Measurements from ENCODE around the gene HNRNPC. TPM values are rescaled to one million over a fixed set of nuclear protein-coding genes. Genes with fewer than 3 reads are reported as not detected.

The HNRNPC gene
- polyA plus RNA-seq, 1 donor from 2014 or later: 1,176 TPM

DNA sequence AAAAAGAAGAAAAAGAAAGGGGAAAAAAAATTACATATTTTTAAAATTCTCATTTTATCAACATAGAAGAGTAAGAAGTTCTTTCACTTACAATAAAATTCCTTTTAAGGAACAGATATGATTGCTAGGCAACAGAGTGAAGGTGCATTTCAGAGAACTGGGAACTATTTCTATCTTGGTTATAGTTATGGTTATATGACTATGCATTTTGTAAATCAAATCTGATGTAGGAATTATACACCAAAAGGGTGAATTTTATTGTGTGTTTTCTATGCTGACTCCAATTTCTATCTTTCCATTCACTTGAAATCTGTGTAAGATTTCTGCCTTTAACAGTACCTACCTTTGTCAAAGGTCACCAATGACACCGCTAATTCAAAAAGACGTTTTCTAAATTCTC is 50.1 kb downstream of the HNRNPC start:
- H3K27me3 ChIP-seq (ENCODE audit: insufficient read depth, low read depth, low read length): no peaks in the 10 kb centered on the region
- H3K36me3 ChIP-seq (ENCODE audit: insufficient read depth, low read length): peaks cover 15% of the 10 kb centered on the region
- no peak overlapping the region for H2AFZ ChIP-seq (ENCODE audit: low read depth, low read length)
- no peaks in the 10 kb centered on the region for H3K9me2 ChIP-seq (ENCODE audit: insufficient read depth, low read length)
- H3K9ac ChIP-seq (ENCODE audit: low read length): no peak overlapping the region
- H3K27ac ChIP-seq (ENCODE audit: low read length): no peak overlapping the region
- peaks cover 81% of the 10 kb centered on the region for H3K79me2 ChIP-seq (replicated peaks; ENCODE audit: insufficient read depth, low read length)
- TF ChIP-seq, protein P1, sequence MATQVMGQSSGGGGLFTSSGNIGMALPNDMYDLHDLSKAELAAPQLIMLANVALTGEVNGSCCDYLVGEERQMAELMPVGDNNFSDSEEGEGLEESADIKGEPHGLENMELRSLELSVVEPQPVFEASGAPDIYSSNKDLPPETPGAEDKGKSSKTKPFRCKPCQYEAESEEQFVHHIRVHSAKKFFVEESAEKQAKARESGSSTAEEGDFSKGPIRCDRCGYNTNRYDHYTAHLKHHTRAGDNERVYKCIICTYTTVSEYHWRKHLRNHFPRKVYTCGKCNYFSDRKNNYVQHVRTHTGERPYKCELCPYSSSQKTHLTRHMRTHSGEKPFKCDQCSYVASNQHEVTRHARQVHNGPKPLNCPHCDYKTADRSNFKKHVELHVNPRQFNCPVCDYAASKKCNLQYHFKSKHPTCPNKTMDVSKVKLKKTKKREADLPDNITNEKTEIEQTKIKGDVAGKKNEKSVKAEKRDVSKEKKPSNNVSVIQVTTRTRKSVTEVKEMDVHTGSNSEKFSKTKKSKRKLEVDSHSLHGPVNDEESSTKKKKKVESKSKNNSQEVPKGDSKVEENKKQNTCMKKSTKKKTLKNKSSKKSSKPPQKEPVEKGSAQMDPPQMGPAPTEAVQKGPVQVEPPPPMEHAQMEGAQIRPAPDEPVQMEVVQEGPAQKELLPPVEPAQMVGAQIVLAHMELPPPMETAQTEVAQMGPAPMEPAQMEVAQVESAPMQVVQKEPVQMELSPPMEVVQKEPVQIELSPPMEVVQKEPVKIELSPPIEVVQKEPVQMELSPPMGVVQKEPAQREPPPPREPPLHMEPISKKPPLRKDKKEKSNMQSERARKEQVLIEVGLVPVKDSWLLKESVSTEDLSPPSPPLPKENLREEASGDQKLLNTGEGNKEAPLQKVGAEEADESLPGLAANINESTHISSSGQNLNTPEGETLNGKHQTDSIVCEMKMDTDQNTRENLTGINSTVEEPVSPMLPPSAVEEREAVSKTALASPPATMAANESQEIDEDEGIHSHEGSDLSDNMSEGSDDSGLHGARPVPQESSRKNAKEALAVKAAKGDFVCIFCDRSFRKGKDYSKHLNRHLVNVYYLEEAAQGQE (IDR thresholded peaks at IDR 0.05; ENCODE audit: borderline replicate concordance): no peak
- TF ChIP-seq RAD21 (conservative IDR thresholded peaks at IDR 0.05) (no peak), TAF1 (IDR thresholded peaks at IDR 0.05; ENCODE audit: low read depth) (no peak)
- peaks cover 18% of the 10 kb centered on the region for H4K20me1 ChIP-seq (ENCODE audit: insufficient read depth)
- peaks cover 3% of the 10 kb centered on the region for H3F3A ChIP-seq (ENCODE audit: insufficient read depth, low read length, poor library complexity, severe bottlenecking)
- H3K4me3 ChIP-seq (ENCODE audit: low read length): no peak overlapping the region
- no peak overlapping the region for H3K4me2 ChIP-seq (ENCODE audit: low read length)
- H3K9me3 ChIP-seq (ENCODE audit: low read length): no peaks in the 10 kb centered on the region

DNA sequence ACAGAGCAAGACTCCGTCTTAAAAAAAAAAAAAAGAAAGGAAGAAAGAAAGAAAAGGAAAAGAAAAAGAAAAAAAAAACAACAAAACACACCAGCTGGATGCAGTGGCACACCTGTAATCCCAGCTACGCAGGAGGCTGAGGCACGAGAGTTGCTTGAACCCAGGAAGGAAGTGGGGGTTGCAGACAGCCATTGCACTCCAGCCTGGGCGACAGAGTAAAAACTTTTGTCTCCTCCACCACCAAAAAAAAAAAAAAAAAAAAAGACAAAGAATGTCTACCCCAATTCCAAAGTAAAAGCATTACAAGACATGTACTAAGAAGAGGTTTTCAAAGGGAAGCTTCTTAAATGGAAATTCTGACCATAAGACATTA is 53.4 kb downstream of the HNRNPC start:
- H3K36me3 ChIP-seq (ENCODE audit: insufficient read depth, low read length): peaks cover 9% of the 10 kb centered on the region
- no peaks in the 10 kb centered on the region for H3K9me3 ChIP-seq (ENCODE audit: low read length)
- H4K20me1 ChIP-seq (ENCODE audit: insufficient read depth): peaks cover 14% of the 10 kb centered on the region
- TF ChIP-seq, protein P1 (IDR thresholded peaks at IDR 0.05; ENCODE audit: borderline replicate concordance): no peak
- TF ChIP-seq TAF1 (IDR thresholded peaks at IDR 0.05; ENCODE audit: low read depth): no peak
- TF ChIP-seq MXI1 (conservative IDR thresholded peaks at IDR 0.05; ENCODE audit: poor library complexity, severe bottlenecking): no peak
- TF ChIP-seq EP300 (conservative IDR thresholded peaks at IDR 0.05; ENCODE audit: poor library complexity, severe bottlenecking): no peak
- TF ChIP-seq SMC3 (conservative IDR thresholded peaks at IDR 0.05; ENCODE audit: poor library complexity): no peak
- no peak for TF ChIP-seq POLR2AphosphoS5 (IDR thresholded peaks at IDR 0.05)
- no peak for TF ChIP-seq EZH2 (IDR thresholded peaks at IDR 0.05; ENCODE audit: borderline replicate concordance, insufficient read depth, low read length, poor library complexity, severe bottlenecking)
- TF ChIP-seq, protein P2, sequence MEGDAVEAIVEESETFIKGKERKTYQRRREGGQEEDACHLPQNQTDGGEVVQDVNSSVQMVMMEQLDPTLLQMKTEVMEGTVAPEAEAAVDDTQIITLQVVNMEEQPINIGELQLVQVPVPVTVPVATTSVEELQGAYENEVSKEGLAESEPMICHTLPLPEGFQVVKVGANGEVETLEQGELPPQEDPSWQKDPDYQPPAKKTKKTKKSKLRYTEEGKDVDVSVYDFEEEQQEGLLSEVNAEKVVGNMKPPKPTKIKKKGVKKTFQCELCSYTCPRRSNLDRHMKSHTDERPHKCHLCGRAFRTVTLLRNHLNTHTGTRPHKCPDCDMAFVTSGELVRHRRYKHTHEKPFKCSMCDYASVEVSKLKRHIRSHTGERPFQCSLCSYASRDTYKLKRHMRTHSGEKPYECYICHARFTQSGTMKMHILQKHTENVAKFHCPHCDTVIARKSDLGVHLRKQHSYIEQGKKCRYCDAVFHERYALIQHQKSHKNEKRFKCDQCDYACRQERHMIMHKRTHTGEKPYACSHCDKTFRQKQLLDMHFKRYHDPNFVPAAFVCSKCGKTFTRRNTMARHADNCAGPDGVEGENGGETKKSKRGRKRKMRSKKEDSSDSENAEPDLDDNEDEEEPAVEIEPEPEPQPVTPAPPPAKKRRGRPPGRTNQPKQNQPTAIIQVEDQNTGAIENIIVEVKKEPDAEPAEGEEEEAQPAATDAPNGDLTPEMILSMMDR (IDR thresholded peaks at IDR 0.05; ENCODE audit: poor library complexity, severe bottlenecking): no peak
- no peak for TF ChIP-seq RAD21 (conservative IDR thresholded peaks at IDR 0.05)
- H3K4me3 ChIP-seq (ENCODE audit: low read length): no peak overlapping the region
- no peak overlapping the region for H2AFZ ChIP-seq (ENCODE audit: low read depth, low read length)
- H3F3A ChIP-seq (ENCODE audit: insufficient read depth, low read length, poor library complexity, severe bottlenecking): peaks cover 3% of the 10 kb centered on the region
- peaks cover 75% of the 10 kb centered on the region for H3K79me2 ChIP-seq (replicated peaks; ENCODE audit: insufficient read depth, low read length)
- H3K9me2 ChIP-seq (ENCODE audit: insufficient read depth, low read length): no peaks in the 10 kb centered on the region
- H3K27me3 ChIP-seq (ENCODE audit: insufficient read depth, low read depth, low read length): no peaks in the 10 kb centered on the region
- H3K27ac ChIP-seq (ENCODE audit: low read length): no peak overlapping the region
- H3K4me2 ChIP-seq (ENCODE audit: low read length): no peak overlapping the region
- no peak overlapping the region for H3K9ac ChIP-seq (ENCODE audit: low read length)

All from neural cell (in vitro differentiated cells).